ENCODE data around the gene RAX. TPM values are rescaled to one million over a fixed set of nuclear protein-coding genes. Genes with fewer than 3 reads are reported as not detected.
"Not testable (repeated sequence)": the region's sequence is repeated elsewhere in the genome, so short reads cannot be mapped to it uniquely, and the experiment has no call there.

RAX gene
- total RNA-seq, 2 donors from 2014 or later = 0.23 to 0.40 TPM

DNA sequence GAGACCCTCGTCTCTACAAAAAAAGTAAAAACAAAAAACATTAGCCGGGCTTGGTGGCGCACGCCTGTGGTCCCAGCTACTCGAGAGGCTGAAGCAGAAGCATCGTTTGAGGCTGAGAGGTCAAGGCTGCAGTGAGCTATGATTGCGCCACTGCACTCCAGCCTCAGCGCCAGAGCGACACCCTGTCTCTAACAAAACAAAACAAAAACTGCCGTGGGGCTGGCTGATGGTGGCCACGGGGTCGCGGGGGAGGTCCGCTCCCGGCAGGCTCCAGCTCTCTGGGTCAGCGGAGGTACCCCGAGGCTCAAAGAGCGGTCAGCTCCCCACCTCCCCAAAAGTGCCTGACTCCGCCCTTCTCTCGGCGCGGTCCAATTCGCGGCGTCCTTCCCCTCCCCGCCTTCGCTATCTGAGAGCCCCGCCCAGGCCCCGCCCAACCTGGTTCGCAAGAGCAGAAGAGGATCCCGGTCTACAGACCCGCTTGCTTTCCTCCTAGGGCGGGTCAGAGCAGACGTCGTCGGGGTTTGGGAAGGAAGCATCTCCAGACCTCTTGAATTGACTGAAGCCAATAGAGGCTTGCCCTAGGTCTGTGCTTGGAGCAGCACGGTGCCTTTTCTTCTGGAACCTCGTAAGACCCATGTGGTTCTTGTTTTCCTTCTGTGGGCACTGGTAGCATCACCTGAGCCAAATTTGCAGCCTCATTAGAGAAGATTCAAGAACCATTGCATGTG lies 7.8 kb downstream of the RAX start:
- no peak for DNase-seq (ENCODE audit: low spot score)
- intact Hi-C loops (cut with DNase I) = no loop called here
- H3K36me3 ChIP-seq = no peaks in the 10 kb centered on the region
- TF ChIP-seq POLR2A (IDR thresholded peaks at IDR 0.05) (no peak), POLR2AphosphoS5 (IDR thresholded peaks at IDR 0.05) (no peak)
- TF ChIP-seq, protein P1, sequence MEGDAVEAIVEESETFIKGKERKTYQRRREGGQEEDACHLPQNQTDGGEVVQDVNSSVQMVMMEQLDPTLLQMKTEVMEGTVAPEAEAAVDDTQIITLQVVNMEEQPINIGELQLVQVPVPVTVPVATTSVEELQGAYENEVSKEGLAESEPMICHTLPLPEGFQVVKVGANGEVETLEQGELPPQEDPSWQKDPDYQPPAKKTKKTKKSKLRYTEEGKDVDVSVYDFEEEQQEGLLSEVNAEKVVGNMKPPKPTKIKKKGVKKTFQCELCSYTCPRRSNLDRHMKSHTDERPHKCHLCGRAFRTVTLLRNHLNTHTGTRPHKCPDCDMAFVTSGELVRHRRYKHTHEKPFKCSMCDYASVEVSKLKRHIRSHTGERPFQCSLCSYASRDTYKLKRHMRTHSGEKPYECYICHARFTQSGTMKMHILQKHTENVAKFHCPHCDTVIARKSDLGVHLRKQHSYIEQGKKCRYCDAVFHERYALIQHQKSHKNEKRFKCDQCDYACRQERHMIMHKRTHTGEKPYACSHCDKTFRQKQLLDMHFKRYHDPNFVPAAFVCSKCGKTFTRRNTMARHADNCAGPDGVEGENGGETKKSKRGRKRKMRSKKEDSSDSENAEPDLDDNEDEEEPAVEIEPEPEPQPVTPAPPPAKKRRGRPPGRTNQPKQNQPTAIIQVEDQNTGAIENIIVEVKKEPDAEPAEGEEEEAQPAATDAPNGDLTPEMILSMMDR (IDR thresholded peaks at IDR 0.05) = no peak
- peaks cover 50% of the 10 kb centered on the region for H3K27me3 ChIP-seq (replicated peaks; ENCODE audit: insufficient read depth)
- H3K27ac ChIP-seq = no peak overlapping the region
- peak overlapping the region in 1 of 2 donors; percentile 5 for H3K4me3 ChIP-seq
- WGBS = 4% methylated on average over 29 of the region's 38 CpGs
- no peaks in the 10 kb centered on the region for H3K4me1 ChIP-seq (replicated peaks)
- H3K9me3 ChIP-seq = no peaks in the 10 kb centered on the region

DNA sequence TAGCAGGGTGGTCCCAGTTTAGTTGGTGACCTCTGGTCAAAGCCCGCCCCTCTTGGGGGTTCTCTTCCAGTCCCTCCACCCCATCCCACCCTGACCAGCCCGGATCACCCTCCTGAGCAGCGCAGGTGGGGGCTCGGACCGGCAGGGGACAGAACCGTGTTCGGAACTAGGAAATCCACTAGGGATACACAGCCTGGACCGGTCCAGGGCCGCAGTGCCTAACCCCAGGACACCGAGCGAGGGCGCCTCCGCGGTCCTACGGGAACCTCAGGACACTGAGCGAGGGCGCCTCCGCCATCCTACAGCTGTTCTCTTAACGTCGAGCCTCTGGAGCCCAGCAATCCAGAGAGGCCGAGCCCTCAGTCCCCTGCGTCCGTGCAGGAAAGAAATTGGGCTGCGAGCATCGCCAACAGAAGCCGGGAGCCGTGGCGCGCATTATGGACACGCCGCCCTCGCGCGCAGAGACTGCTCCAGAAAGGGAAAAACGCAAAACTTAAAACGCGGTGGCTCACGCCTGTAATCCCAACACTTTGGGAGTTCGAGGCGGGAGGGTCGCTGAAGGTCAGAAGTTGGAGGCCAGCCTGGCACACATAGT lies 8.5 kb downstream of the RAX start:
- no peak overlapping the region for H3K4me3 ChIP-seq
- peaks cover 48% of the 10 kb centered on the region for H3K27me3 ChIP-seq (replicated peaks; ENCODE audit: insufficient read depth)
- DNase-seq (ENCODE audit: low spot score) = no peak
- WGBS = 4% methylated on average over 41 of the region's 41 CpGs
- no peaks in the 10 kb centered on the region for H3K4me1 ChIP-seq (replicated peaks)
- TF ChIP-seq POLR2A (IDR thresholded peaks at IDR 0.05) = no peak
- TF ChIP-seq, protein P1 (IDR thresholded peaks at IDR 0.05) = no peak
- TF ChIP-seq POLR2AphosphoS5 (IDR thresholded peaks at IDR 0.05) = no peak
- intact Hi-C loops (cut with DNase I) = no loop called here
- H3K36me3 ChIP-seq = no peaks in the 10 kb centered on the region
- H3K9me3 ChIP-seq = no peaks in the 10 kb centered on the region
- H3K27ac ChIP-seq = no peak overlapping the region

DNA sequence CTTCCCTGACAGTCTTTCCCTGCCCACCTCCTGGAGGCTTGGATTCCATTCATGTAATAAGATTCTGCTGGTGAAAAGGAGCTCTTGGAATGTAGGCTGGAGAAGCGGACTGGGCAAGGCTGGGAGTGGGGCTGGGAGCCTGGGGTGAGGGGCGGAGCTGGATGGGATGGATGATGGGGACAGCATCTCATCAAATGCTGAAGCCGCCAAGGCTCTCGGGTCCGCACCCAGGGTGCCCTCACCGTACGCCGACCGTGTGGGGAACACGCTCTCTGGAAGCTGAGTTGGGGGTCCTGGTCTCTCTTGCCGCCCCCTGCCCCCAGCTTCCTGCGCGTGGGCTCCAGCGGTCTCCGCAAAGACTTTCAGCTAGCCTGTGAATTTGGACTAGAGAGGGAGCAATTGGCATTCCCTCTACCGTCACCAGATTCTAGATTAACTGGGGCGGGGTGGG lies 9.1 kb downstream of the RAX start:
- DNase-seq (ENCODE audit: low spot score) = no peak
- no peaks in the 10 kb centered on the region for H3K4me1 ChIP-seq (replicated peaks)
- H3K27ac ChIP-seq = no peak overlapping the region
- H3K27me3 ChIP-seq (replicated peaks; ENCODE audit: insufficient read depth) = peaks cover 48% of the 10 kb centered on the region
- intact Hi-C loops (cut with DNase I) = no loop called here
- no peak for TF ChIP-seq POLR2A (IDR thresholded peaks at IDR 0.05)
- TF ChIP-seq, protein P1 (IDR thresholded peaks at IDR 0.05) = no peak
- TF ChIP-seq POLR2AphosphoS5 (IDR thresholded peaks at IDR 0.05) = no peak
- H3K4me3 ChIP-seq = no peak overlapping the region
- no peaks in the 10 kb centered on the region for H3K9me3 ChIP-seq
- 4% methylated on average over 17 of the region's 17 CpGs for WGBS
- H3K36me3 ChIP-seq = no peaks in the 10 kb centered on the region

- intact Hi-C loops (cut with DNase I) = no loop called here
- H3K9me3 ChIP-seq = no peaks in the 10 kb centered on the region
- WGBS = 5% methylated on average over 16 of the region's 16 CpGs
These were observed 9.6 kb downstream of the RAX start for GRCh38 chr18:59263661-59264060.

DNA sequence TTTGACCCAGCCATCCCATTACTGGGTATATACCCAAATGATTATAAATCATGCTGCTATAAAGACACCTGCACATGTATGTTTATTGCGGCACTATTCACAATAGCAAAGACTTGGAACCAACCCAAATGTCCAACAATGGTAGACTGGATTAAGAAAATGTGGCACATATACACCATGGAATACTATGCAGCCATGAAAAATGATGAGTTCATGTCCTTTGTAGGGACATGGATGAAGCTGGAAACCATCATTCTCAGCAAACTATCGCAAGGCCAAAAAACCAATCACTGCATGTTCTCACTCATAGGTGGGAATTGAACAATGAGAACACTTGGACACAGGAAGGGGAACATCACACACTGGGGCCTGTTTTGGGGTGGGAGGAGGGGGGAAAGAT lies 11.0 kb downstream of the RAX start:
- H3K27ac ChIP-seq; DNase-seq (ENCODE audit: low spot score); H3K36me3 ChIP-seq; intact Hi-C loops (cut with DNase I); H3K9me3 ChIP-seq; H3K4me3 ChIP-seq; H3K4me1 ChIP-seq (replicated peaks): not testable (repeated sequence)
- 97% methylated on average over 2 of the region's 2 CpGs for WGBS
- peaks cover 31% of the 10 kb centered on the region for H3K27me3 ChIP-seq (replicated peaks; ENCODE audit: insufficient read depth)

More at GRCh38 chr18:59263661-59264060, 9.6 kb downstream of the RAX start:
- TF ChIP-seq, protein P1 (IDR thresholded peaks at IDR 0.05) = no peak
- no peak for TF ChIP-seq POLR2AphosphoS5 (IDR thresholded peaks at IDR 0.05)
- TF ChIP-seq POLR2A (IDR thresholded peaks at IDR 0.05) = no peak
- H3K4me1 ChIP-seq (replicated peaks) = no peaks in the 10 kb centered on the region
- H3K4me3 ChIP-seq = no peak overlapping the region
- H3K27ac ChIP-seq = no peak overlapping the region
- no peaks in the 10 kb centered on the region for H3K36me3 ChIP-seq
- DNase-seq (ENCODE audit: low spot score) = no peak
- peaks cover 44% of the 10 kb centered on the region for H3K27me3 ChIP-seq (replicated peaks; ENCODE audit: insufficient read depth)

GRCh38 chr18:59261842-59262241 lies 11.4 kb downstream of the RAX start:
- H3K36me3 ChIP-seq; H3K27ac ChIP-seq; DNase-seq (ENCODE audit: low spot score); H3K4me3 ChIP-seq; H3K4me1 ChIP-seq (replicated peaks); intact Hi-C loops (cut with DNase I); H3K9me3 ChIP-seq: not testable (repeated sequence)
- H3K27me3 ChIP-seq (replicated peaks; ENCODE audit: insufficient read depth) = peaks cover 31% of the 10 kb centered on the region
- 87% methylated on average over 3 of the region's 3 CpGs for WGBS

GRCh38 chr18:59255491-59255890 lies 17.8 kb downstream of the RAX start:
- H3K36me3 ChIP-seq; DNase-seq (ENCODE audit: low spot score); H3K27ac ChIP-seq; H3K4me1 ChIP-seq (replicated peaks); H3K27me3 ChIP-seq (replicated peaks; ENCODE audit: insufficient read depth); H3K4me3 ChIP-seq; intact Hi-C loops (cut with DNase I); H3K9me3 ChIP-seq: not testable (repeated sequence)
- 98% methylated on average over 21 of the region's 30 CpGs for WGBS
